Glutamatergic neuron (in vitro differentiated cells): ENCODE data around the gene CCDC120. TPM values are rescaled to one million over a fixed set of nuclear protein-coding genes. Genes with fewer than 3 reads are reported as not detected.

Experiments used
- DNase-seq: peaks from one replicate; pipeline ENCODE4 v3.0.0; 2022
- H3K27ac Mint-ChIP-seq: one replicate; pipeline ENCODE4 v1.8.0; 2020; ENCODE audit warnings: mild to moderate bottlenecking, mixed read lengths, inconsistent platforms; ENCODE audit not compliant: unreplicated experiment
- H3K27me3 Mint-ChIP-seq: one replicate; pipeline ENCODE4 v1.8.0; 2020; ENCODE audit warnings: mild to moderate bottlenecking, moderate library complexity, mixed read lengths, inconsistent platforms; ENCODE audit not compliant: unreplicated experiment
- H3K36me3 Mint-ChIP-seq: one replicate; pipeline ENCODE4 v1.8.0; 2020; ENCODE audit warnings: mild to moderate bottlenecking, mixed read lengths, inconsistent platforms; ENCODE audit not compliant: unreplicated experiment
- H3K4me1 Mint-ChIP-seq: one replicate; pipeline ENCODE4 v1.8.0; 2020; ENCODE audit warnings: mild to moderate bottlenecking, low read depth, mixed read lengths, inconsistent platforms; ENCODE audit not compliant: unreplicated experiment
- H3K4me3 Mint-ChIP-seq: one replicate; pipeline ENCODE4 v1.8.0; 2020; ENCODE audit warnings: mild to moderate bottlenecking, mixed read lengths, inconsistent platforms; ENCODE audit not compliant: unreplicated experiment
- H3K9me3 Mint-ChIP-seq: one replicate; pipeline ENCODE4 v1.8.0; 2020; ENCODE audit warnings: mild to moderate bottlenecking, moderate library complexity, mixed read lengths, inconsistent platforms; ENCODE audit not compliant: unreplicated experiment
- CTCF ChIP-seq: fragments of 200-600 bp; sonication (generic); IDR thresholded peaks from one replicate; pipeline ENCODE4 v1.5.0; 2021; ENCODE audit not compliant: partially characterized antibody, unreplicated experiment
- total RNA-seq: library from RNA; stranded (reverse); fragmentation: NEBNext Ultra II Directional; extraction: Animal tissue kit (Norgen Biotek cat#: 25700); gene quantifications from one replicate; pipeline ENCODE4 v1.2.1, GENCODE V29; 2021; ENCODE audit not compliant: unreplicated experiment

The CCDC120 gene
- total RNA-seq, 1 donor from 2014 or later, result 17.6 TPM

GRCh38 chrX:49042581-49043219 lies 16.1 kb upstream of the CCDC120 start:
- Mint-ChIP-seq H3K27ac (peak overlapping the region; percentile 92), H3K27me3 (peaks cover 8% of the 10 kb centered on the region), H3K4me3 (peak overlapping the region; percentile 91), H3K36me3 (no peaks in the 10 kb centered on the region), H3K9me3 (peaks cover 4% of the 10 kb centered on the region), H3K4me1 (peaks cover 3% of the 10 kb centered on the region)
- no peak for TF ChIP-seq CTCF
- DNase-seq, result no peak

- peak; percentile 44 for TF ChIP-seq CTCF
- Mint-ChIP-seq H3K27me3 (peaks cover 8% of the 10 kb centered on the region), H3K9me3 (peaks cover 4% of the 10 kb centered on the region), H3K4me1 (peaks cover 3% of the 10 kb centered on the region), H3K4me3 (peak within 1 kb of the TSS; percentile 91), H3K36me3 (no peaks in the 10 kb centered on the region), H3K27ac (peak within 1 kb of the TSS; percentile 92)
- peak; percentile 92 for DNase-seq
Measured at GRCh38 chrX:49043220-49043986, 15.4 kb upstream of the CCDC120 start, which contains the start of gene TFE3. Gene TFE3, minus strand, starts transcription at chrX:49043357. Its CDS starts 131 bp downstream, at chrX:49043226.

GRCh38 chrX:49043987-49044281 lies 14.9 kb upstream of the CCDC120 start:
- peaks cover 4% of the 10 kb centered on the region for H3K9me3 Mint-ChIP-seq
- no peaks in the 10 kb centered on the region for H3K36me3 Mint-ChIP-seq
- no peak for DNase-seq
- H3K27me3 Mint-ChIP-seq, result peaks cover 8% of the 10 kb centered on the region
- peak overlapping the region; percentile 77 for H3K4me3 Mint-ChIP-seq
- H3K4me1 Mint-ChIP-seq, result peaks cover 3% of the 10 kb centered on the region
- peak overlapping the region; percentile 76 for H3K27ac Mint-ChIP-seq
- TF ChIP-seq CTCF, result no peak

- H3K36me3 Mint-ChIP-seq, result no peaks in the 10 kb centered on the region
- H3K27ac Mint-ChIP-seq, result peak overlapping the region; percentile 82
- peaks cover 2% of the 10 kb centered on the region for H3K4me1 Mint-ChIP-seq
- H3K27me3 Mint-ChIP-seq, result peaks cover 6% of the 10 kb centered on the region
- TF ChIP-seq CTCF, result no peak
- peak; percentile 82 for DNase-seq
- H3K9me3 Mint-ChIP-seq, result peaks cover 13% of the 10 kb centered on the region
- H3K4me3 Mint-ChIP-seq, result peak overlapping the region; percentile 98
Measured at GRCh38 chrX:49053223-49054072, 5.4 kb upstream of the CCDC120 start.
